Esophagus squamous epithelium (tissue), 4 donors: ENCODE results near the gene NR5A2.

ENCODE experiments used
- POLR2A ChIP-seq, 4 donors: fragments of 450-650 bp; IDR thresholded peaks; one replicate each; pipeline ENCODE4 v1.6.1; 2017; ENCODE audit warnings: antibody characterized with exemption in 4 of 4, mild to moderate bottlenecking in 4 of 4, moderate library complexity in 3 of 4
- TF ChIP-seq, protein P1 (sequence below), 6 experiments: fragments of 450-650 bp in 4 of 6; fragments of 200-600 bp in 2 of 6; sonication (generic) in 2 of 6; IDR thresholded peaks; one replicate each; pipeline ENCODE4 v1.5.1; 2016 to 2019; ENCODE audit warnings: antibody characterized with exemption in 6 of 6, mild to moderate bottlenecking in 4 of 6, moderate library complexity in 4 of 6

DNA sequence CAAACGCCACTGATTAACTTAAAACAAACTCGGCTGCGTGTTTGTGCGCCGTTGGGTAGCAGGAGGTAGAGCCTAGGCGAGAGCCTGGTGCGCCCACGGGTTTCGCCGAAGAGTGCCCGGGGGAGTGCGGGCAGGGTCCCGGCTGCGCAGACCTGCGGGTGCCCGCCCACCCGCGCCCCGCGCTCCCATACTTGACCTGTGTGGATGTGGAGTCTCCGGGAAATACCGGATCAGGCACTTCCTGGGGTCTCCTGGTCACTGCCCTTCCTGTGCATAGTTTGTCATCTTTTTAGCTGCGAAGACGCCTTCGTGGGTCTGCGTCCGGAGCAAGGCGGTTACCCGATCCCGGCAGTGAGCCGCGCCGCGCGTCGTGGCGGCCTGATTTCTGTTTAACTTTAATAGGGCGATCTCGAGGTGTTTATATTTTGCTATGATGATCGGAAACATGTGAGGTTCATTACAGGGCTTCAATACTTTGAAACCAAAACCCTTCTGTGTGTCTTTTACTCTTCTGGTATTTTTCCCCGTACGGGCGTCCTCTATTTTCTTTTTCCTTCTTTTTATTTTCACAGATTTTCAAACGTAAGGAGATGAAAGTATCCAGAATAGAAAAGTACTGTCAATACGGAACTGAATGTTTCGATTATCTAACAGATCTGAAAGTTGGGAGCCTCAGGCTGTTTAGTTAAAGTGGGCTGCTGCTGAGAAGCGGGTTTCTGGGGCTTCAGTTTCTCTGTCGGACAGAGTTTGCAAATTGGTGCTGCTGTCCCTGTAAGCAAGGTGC is 15.2 kb downstream of the NR5A2 start:
- TF ChIP-seq, protein P1, sequence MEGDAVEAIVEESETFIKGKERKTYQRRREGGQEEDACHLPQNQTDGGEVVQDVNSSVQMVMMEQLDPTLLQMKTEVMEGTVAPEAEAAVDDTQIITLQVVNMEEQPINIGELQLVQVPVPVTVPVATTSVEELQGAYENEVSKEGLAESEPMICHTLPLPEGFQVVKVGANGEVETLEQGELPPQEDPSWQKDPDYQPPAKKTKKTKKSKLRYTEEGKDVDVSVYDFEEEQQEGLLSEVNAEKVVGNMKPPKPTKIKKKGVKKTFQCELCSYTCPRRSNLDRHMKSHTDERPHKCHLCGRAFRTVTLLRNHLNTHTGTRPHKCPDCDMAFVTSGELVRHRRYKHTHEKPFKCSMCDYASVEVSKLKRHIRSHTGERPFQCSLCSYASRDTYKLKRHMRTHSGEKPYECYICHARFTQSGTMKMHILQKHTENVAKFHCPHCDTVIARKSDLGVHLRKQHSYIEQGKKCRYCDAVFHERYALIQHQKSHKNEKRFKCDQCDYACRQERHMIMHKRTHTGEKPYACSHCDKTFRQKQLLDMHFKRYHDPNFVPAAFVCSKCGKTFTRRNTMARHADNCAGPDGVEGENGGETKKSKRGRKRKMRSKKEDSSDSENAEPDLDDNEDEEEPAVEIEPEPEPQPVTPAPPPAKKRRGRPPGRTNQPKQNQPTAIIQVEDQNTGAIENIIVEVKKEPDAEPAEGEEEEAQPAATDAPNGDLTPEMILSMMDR (IDR thresholded peaks at IDR 0.05): no peak
- no peak for TF ChIP-seq POLR2A (IDR thresholded peaks at IDR 0.05)
